CD14-positive monocyte (primary cell): ENCODE measurements around the gene C11orf91. TPM values are rescaled to one million over a fixed set of nuclear protein-coding genes. Genes with fewer than 3 reads are reported as not detected.

Source experiments
- DNase-seq, 3 donors: peaks; one replicate each; pipeline ENCODE4 v3.0.0-alpha.2; 2011 to 2022
- H2AFZ ChIP-seq: 2 replicates; pipeline ENCODE4 v1.6.0; 2012; ENCODE audit warnings: mild to moderate bottlenecking, low read depth, low read length, inconsistent platforms; ENCODE audit not compliant: insufficient read depth, poor library complexity, severe bottlenecking
- H3K27ac ChIP-seq, 2 donors: 1 replicate in 1 of 2; 2 replicates in 1 of 2; pipeline ENCODE4 v1.5.1; 2012 to 2013; ENCODE audit warnings: low read length in 2 of 2, control low read depth in 1 of 2, inconsistent platforms in 1 of 2, low read depth in 1 of 2, mild to moderate bottlenecking in 1 of 2
- H3K27me3 ChIP-seq, 2 donors: one replicate each; pipeline versions ENCODE4 v1.6.0 to v1.6.1; 2011 to 2013; ENCODE audit warnings: low read length in 2 of 2; ENCODE audit not compliant: control insufficient read depth in 2 of 2, insufficient read depth in 2 of 2
- H3K36me3 ChIP-seq, 2 donors: replicated peaks in 1 of 2; 1 replicate in 1 of 2; 2 replicates in 1 of 2; pipeline versions ENCODE4 v1.5.1 to v1.6.1; 2012 to 2013; ENCODE audit warnings: low read length in 2 of 2, control low read depth in 1 of 2, inconsistent platforms in 1 of 2, mild to moderate bottlenecking in 1 of 2; ENCODE audit not compliant: insufficient read depth in 2 of 2, control insufficient read depth in 1 of 2
- H3K4me1 ChIP-seq, 2 donors: 1 replicate in 1 of 2; 2 replicates in 1 of 2; pipeline versions ENCODE4 v1.5.1 to v1.6.1; 2012 to 2013; ENCODE audit warnings: low read length in 2 of 2, control low read depth in 1 of 2, inconsistent platforms in 1 of 2, mild to moderate bottlenecking in 1 of 2, moderate library complexity in 1 of 2; ENCODE audit not compliant: insufficient read depth in 2 of 2, control insufficient read depth in 1 of 2
- H3K4me2 ChIP-seq: replicated peaks from 2 replicates; pipeline ENCODE3; 2012; ENCODE audit warnings: low read length, moderate library complexity, mild to moderate bottlenecking; ENCODE audit not compliant: poor library complexity, severe bottlenecking; ENCODE audit errors: extremely low read depth
- H3K4me3 ChIP-seq, 3 experiments: fragments of 200-600 bp in 1 of 3; sonication (generic) in 1 of 3; replicated peaks in 1 of 3; 1 replicate in 2 of 3; 2 replicates in 1 of 3; pipeline ENCODE4 v1.5.1; 2011 to 2013; ENCODE audit warnings: low read length in 3 of 3, mild to moderate bottlenecking in 3 of 3, control low read depth in 2 of 3, low read depth in 2 of 3, inconsistent platforms in 1 of 3, moderate library complexity in 1 of 3
- H3K79me2 ChIP-seq: 2 replicates; pipeline ENCODE4 v1.6.0; 2012; ENCODE audit warnings: mild to moderate bottlenecking, control low read depth, inconsistent platforms, low read length, moderate library complexity; ENCODE audit not compliant: insufficient read depth
- H3K9ac ChIP-seq: 2 replicates; pipeline ENCODE4 v1.6.0; 2017; ENCODE audit warnings: low read length, mild to moderate bottlenecking; ENCODE audit not compliant: insufficient read depth, poor library complexity, severe bottlenecking
- H3K9me3 ChIP-seq, 2 donors: replicated peaks in 1 of 2; 1 replicate in 1 of 2; 2 replicates in 1 of 2; pipeline versions ENCODE4 v1.5.1 to v1.6.1; 2012 to 2013; ENCODE audit warnings: low read length in 2 of 2, control low read depth in 1 of 2; ENCODE audit not compliant: control insufficient read depth in 1 of 2, insufficient read depth in 1 of 2
- H4K20me1 ChIP-seq: 2 replicates; pipeline ENCODE4 v1.6.0; 2012; ENCODE audit warnings: mild to moderate bottlenecking, low read length, control low read depth, moderate library complexity; ENCODE audit not compliant: insufficient read depth
- H3K27ac Mint-ChIP-seq, 7 donors: one replicate each; pipeline ENCODE4 v1.8.0; 2020; ENCODE audit warnings: mild to moderate bottlenecking in 7 of 7, mixed read lengths in 7 of 7, moderate library complexity in 6 of 7, inconsistent platforms in 2 of 7
- H3K27me3 Mint-ChIP-seq, 3 donors: one replicate each; pipeline ENCODE4 v1.8.0; 2021 to 2022; ENCODE audit warnings: low read depth in 3 of 3, mild to moderate bottlenecking in 3 of 3, mixed read lengths in 3 of 3, moderate library complexity in 3 of 3, inconsistent platforms in 1 of 3
- H3K36me3 Mint-ChIP-seq, 2 donors: one replicate each; pipeline ENCODE4 v1.8.0; 2020; ENCODE audit warnings: mixed read lengths in 2 of 2, inconsistent platforms in 1 of 2, mild to moderate bottlenecking in 1 of 2
- H3K4me1 Mint-ChIP-seq: one replicate; pipeline ENCODE4 v1.8.0; 2020; ENCODE audit warnings: mild to moderate bottlenecking, mixed read lengths
- H3K4me3 Mint-ChIP-seq, 2 donors: one replicate each; pipeline ENCODE4 v1.8.0; 2020; ENCODE audit warnings: mild to moderate bottlenecking in 2 of 2, mixed read lengths in 2 of 2, moderate library complexity in 1 of 2
- H3K9me3 Mint-ChIP-seq, 7 donors: one replicate each; pipeline ENCODE4 v1.8.0; 2020 to 2022; ENCODE audit warnings: mixed read lengths in 7 of 7, mild to moderate bottlenecking in 6 of 7, moderate library complexity in 6 of 7, inconsistent platforms in 2 of 7
- CTCF ChIP-seq: fragments of 200-600 bp; IDR thresholded peaks from one replicate; pipeline ENCODE4 v1.8.0; 2022; ENCODE audit warnings: antibody characterized with exemption, mild to moderate bottlenecking
- WGBS: methylation state at CpG from one replicate; pipeline ENCODE4 v1.1.5; 2013; ENCODE audit warnings: missing lambda C conversion rate; ENCODE audit not compliant: insufficient coverage; 5-methylcytosine and 5-hydroxymethylcytosine counted together
- intact Hi-C, 2 donors: fragments of 100-400 bp; cut with micrococcal nuclease; formaldehyde crosslinking; loops; one replicate each; pipeline versions ENCODE4 v1.15.0 to v1.15.1; 2023
- polyA plus RNA-seq, 3 donors: library from polyadenylated mRNA; depleted of rRNA in 1 of 3; unstranded in 2 of 3; stranded (reverse) in 1 of 3; fragments of 300-500 nt in 2 of 3; fragments of >200 nt in 1 of 3; fragmentation: Illumina TruSeq in 2 of 3; gene quantifications; 1 replicate in 2 of 3; 2 replicates in 1 of 3; pipeline ENCODE4 v1.2.3, GENCODE V29; 2012 to 2021

The C11orf91 gene
- polyA plus RNA-seq, 3 donors, result not detected

GRCh38 chr11:33712436-33712835 is 11.8 kb upstream of the C11orf91 start:
- TF ChIP-seq CTCF, result no peak
- no peaks in the 10 kb centered on the region for H3K27me3 Mint-ChIP-seq
- no peak overlapping the region for H3K27ac Mint-ChIP-seq
- no peaks in the 10 kb centered on the region for H3K4me1 Mint-ChIP-seq
- H3K36me3 Mint-ChIP-seq, result peaks cover 7 to 21% of the 10 kb centered on the region in 2 donors
- no peaks in the 10 kb centered on the region for H3K9me3 Mint-ChIP-seq
- WGBS, result 100% methylated on average over 1 of the region's 3 CpGs
- Histone ChIP-seq H3K4me3 (no peak overlapping the region), H3K27ac (no peak overlapping the region), H3K27me3 (no peaks in the 10 kb centered on the region), H3K36me3 (no peaks in the 10 kb centered on the region), H3K4me2 (no peak overlapping the region), H3K9ac (no peak overlapping the region), H3K79me2 (no peaks in the 10 kb centered on the region), H3K9me3 (no peaks in the 10 kb centered on the region), H2AFZ (no peak overlapping the region), H4K20me1 (no peaks in the 10 kb centered on the region), H3K4me1 (no peaks in the 10 kb centered on the region)
- no peak for DNase-seq
- no peak overlapping the region for H3K4me3 Mint-ChIP-seq
- intact Hi-C loops, result no loop called here

GRCh38 chr11:33709466-33709865 is 8.8 kb upstream of the C11orf91 start:
- no peak overlapping the region for H3K27ac ChIP-seq
- H4K20me1 ChIP-seq, result no peaks in the 10 kb centered on the region
- H3K4me2 ChIP-seq, result no peak overlapping the region
- no peak overlapping the region for H3K9ac ChIP-seq
- H3K27me3 ChIP-seq, result no peaks in the 10 kb centered on the region
- intact Hi-C loops, result no loop called here
- peaks cover 3% of the 10 kb centered on the region for H3K4me1 Mint-ChIP-seq
- no peak overlapping the region for H2AFZ ChIP-seq
- peak overlapping the region in 1 of 7 donors; percentile 37 for H3K27ac Mint-ChIP-seq
- H3K79me2 ChIP-seq, result no peaks in the 10 kb centered on the region
- peaks cover 0 to 2% (median 0%) of the 10 kb centered on the region in 3 donors for H3K27me3 Mint-ChIP-seq
- H3K4me3 ChIP-seq, result no peak overlapping the region
- TF ChIP-seq CTCF, result no peak
- no CpG with 5 or more reads among the region's 3 CpGs for WGBS
- H3K36me3 ChIP-seq, result no peaks in the 10 kb centered on the region
- no peaks in the 10 kb centered on the region for H3K4me1 ChIP-seq
- H3K36me3 Mint-ChIP-seq, result peaks cover 4 to 21% of the 10 kb centered on the region in 2 donors
- no peaks in the 10 kb centered on the region for H3K9me3 ChIP-seq
- H3K4me3 Mint-ChIP-seq, result no peak overlapping the region
- DNase-seq, result no peak
- no peaks in the 10 kb centered on the region for H3K9me3 Mint-ChIP-seq
